Activated CD4-positive, CD25-positive, alpha-beta regulatory T cell (primary cell): ENCODE measurements around the gene MKRN2OS.

Experiments used
- DNase-seq, 4 experiments: peaks; one replicate each; lab custom pipeline; 2025; lab: John Stamatoyannopoulos, UW

The MKRN2OS gene

DNA sequence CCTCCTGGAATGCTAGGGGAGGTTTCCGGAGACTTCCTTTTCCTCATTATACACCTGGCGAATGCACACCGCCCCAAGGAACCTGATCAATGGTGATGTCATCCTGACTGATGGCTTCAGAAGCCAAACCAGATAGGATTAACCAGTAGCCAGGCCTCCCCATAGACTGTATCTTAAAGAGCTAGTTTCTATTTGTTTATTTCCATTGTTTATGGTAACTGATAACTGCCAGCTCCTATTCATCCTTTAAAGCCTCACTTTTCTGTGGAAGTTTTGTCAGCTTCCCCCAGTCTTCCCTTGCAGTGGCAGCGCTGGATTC lies at the start of gene MKRN2OS:
Gene MKRN2OS, minus strand, starts transcription at position 27 of the 319 bp plus-strand sequence. CDS start 35 bp downstream, outside the sequence.
- DNase-seq, result no peak

GRCh38 chr3:12593473-12593872 lies 48.2 kb upstream of the MKRN2OS start:
- no peak for DNase-seq

DNA sequence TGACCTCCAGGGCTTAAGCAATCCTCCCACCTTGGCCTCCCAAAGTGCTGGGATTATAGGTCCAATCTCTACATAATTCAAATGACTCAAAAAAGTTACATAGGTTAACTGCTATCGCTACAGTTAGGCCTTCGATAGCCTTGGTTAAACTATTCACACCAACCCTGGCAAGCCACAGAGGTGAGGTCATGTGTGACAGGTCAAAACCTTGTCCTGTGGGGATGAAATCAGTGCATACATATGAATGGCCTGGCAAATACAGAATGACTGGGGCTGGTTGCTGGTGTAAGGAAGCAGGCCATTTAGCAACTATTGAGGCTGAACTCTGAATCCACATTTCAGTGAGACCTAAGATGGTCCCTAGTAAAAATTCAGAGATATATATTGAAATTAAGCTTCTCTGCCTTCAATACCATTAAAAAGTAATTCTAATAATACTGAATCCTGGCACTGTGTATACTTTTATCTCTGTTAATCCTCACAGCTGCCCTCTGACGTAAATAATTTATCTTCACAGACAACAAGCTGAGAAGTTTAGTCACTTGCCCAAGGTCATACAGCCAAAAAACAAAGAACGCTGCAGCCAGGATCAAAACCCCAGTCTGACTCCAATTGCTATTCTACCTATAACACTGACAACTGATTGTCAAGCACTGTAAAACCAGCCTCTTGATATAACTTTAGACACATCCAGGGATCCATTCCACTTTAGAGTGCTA lies 46.9 kb upstream of the MKRN2OS start:
- no peak for DNase-seq

DNA sequence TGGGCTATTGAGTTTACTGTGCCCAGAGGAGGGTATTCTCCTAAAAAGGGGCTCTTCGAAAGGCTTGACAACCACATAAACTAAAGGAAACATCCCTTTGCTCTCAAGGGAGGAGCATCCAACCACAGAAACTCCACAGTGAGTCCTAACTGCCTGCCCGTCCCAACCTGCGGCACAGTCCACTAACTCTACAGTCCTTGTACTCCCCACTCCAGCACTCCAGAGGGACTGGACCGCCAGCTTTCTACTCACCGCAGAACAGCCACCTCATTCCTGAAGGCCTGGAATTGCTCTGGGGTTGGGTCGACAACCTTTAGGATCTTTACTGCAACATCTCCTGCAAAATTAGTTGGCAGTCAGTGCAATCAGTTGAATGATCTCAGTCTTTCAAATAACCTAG lies 46.2 kb upstream of the MKRN2OS start:
- no peak for DNase-seq

DNA sequence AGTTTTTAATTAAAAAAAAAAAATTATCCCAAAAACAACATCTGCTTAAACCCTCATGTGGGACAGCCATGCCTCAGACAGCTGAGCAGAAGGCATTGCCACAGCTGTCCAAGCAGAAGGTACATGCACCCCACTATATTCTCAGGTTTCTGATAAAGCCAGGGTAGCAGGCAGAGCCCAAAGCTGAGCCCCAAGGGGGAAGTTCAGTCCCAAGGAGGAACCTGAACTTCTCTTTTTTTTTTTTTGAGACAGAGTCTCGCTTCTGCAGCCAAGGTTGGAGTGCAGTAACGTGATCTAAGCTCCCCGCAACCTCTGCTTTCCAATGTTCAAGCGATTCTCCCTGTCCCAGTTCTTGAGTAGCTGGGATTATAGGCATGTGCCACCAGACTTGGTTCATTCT lies 44.8 kb upstream of the MKRN2OS start:
- no peak for DNase-seq

GRCh38 chr3:12588039-12589009 lies 43.0 kb upstream of the MKRN2OS start:
- DNase-seq, result no peak

DNA sequence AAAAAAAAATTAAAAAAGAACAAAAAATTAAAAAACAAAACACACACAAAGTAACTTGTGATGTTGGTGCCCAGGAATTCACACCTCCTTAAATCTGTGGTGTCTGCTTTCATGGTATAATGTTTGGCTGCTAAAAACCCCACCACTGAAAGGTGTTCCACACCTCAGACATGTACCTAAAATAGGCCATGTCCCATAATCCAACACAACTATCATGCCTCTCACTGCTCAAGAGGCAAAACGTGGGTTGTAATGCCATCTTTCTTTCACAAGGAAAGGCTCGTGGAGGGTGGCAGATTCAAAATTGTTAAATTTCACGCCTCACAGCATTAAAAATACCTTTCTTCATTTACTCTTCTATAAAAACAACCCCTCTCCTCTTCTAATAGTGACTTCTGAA lies 41.1 kb upstream of the MKRN2OS start:
- no peak for DNase-seq

DNA sequence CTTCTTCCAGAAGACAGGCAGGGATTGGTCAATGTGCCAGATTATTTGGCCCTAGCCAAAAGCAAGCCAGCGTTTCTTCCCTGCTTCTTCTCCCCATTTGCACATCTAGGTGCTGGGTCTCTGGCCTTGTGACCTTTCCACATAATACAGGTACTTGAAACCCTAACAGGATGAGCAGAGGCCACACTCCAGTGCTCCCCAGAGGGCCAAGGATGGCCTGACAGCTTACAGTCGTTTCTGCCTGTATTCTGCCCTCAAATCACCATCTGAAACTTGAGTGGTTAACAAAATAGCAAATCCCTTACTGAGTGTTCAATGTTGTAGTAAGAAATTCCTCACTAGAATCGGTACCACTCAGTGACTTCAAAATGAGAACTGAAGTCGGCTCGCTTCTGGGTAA lies 40.7 kb upstream of the MKRN2OS start:
- DNase-seq, result no peak

DNA sequence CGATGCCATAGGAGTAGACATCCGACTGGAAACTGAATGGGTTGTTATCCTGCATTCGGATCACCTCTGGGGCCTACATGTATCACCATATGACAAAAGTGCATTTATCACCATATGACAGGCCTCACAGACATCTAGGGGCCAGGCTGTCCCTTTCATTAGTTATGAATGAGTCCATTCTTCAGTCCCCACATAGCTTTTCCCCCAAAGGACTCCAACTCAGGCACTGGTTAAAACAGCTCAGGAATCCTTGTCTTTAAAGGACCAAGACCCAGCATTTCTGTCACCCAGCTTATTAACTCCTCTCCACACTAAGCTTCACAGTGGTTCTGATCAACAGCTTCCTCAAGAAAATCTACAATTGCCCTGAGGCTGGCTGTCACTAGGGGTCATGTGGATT lies 39.9 kb upstream of the MKRN2OS start:
- DNase-seq, result no peak

DNA sequence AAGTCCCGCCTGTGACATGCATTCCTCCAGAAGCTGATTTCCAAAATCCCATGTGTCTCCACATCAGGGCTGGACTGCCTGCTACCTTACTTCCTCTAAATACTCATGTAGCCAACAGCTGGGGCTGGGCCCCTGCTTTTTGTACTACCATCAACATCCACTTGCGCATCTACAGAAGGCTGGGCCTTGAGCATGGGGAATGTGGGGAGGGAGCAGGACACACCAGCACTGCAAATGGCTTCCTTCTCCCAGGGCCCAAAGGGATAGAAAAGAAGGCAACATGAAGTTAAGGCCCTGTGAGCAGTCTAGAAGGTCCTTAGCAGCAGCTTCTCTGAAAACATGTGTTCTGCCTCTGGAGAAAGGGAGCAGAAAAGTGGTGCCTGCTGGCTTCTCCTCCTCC lies 38.8 kb upstream of the MKRN2OS start:
- DNase-seq, result no peak

DNA sequence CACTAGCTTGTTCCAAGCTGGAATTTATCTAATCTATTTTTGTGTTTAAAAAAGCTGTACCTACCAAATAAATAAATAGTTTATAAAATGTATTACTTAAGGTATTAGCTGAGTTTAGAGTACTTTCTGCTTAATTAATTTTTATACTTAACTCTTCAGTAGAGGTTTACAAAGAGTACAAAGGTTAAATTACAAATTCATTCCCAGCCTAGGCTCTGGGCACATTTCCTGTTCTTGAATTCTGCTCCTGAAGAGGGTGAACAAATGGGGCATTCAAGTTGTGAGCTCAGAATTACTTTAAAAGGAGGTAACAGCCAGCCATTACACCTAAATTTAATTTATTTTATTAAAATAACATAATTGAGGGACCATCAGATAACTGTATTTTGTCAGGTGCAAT lies 38.0 kb upstream of the MKRN2OS start:
- DNase-seq, result no peak

- DNase-seq, result no peak
Observed at GRCh38 chr3:12582730-12583129, 37.4 kb upstream of the MKRN2OS start.

DNA sequence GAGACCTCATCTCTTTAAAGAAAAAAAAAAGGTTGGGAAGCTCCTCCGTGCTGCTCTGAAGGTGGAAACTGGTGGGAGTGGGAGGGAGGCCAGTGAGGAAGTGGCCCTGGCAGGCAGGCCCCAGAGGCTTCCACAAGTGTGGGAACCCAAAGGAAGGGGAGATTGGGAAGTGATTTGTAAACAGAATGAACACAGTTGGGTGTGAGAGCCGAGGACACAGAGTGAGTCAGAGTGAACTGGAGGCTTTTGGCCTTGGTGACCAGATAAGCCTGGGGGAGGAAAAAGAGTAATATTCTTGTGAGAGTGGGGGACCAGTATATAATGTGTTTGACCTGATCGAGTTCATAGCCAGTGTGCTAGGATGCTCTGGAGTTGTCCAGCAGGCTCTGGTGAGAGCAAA lies 34.6 kb upstream of the MKRN2OS start:
- DNase-seq, result no peak

- DNase-seq, result no peak
Observed at GRCh38 chr3:12579456-12579855, 34.2 kb upstream of the MKRN2OS start.

DNA sequence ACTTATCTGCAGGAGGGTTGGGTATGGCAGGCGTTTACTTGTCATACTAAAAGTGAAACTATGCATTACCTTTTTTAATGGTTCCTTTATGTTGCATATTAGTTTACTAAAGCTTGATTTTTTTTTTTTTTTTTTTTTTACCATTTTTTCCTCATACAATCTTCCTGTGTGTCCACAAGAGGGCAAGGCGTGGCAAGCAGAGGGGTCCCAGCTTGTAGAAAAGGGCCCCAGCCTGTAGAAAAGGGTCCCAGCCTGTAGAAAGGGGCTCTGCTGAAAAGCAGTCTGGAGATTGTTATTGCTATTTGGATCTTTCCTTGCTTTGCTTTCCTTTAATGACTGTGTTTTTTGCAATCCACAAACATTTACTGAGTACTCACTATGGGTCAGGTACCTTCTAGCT lies 33.4 kb upstream of the MKRN2OS start:
- no peak for DNase-seq

DNA sequence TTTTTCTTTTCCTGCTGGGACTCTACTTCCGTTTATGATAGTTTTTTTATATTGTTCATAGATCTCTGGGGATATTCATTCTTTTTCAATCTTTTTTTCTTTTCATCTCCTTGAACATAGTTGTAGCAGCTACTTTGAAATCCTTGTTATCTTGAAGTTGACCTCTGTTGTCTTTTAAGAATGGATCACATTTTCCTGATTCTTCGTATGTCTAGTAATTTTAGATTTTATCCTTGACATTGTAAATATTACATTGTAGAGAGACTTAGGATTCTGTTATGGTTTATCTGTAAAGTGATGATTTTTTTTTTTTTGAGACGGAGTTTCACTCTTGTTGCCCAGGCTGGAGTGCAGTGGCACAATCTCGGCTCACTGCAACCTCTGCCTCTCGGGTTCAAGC lies 32.1 kb upstream of the MKRN2OS start:
- DNase-seq, result no peak

DNA sequence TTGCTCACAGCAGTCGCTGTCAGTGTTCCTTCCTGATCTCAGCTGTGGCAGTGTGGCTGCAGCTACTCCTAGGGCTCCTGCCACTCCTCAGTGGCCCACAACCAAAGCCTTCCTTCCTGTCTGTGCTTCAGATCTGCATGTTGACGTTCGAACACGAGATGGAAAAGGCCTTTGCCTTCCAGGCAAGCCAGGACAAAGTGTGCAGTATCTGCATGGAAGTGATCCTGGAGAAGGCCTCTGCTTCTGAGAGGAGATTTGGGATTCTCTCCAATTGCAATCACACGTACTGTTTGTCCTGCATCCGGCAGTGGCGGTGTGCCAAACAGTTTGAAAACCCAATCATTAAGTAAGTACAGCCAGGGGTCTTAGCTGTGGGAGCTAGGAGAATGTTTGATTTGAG lies 29.4 kb upstream of the MKRN2OS start:
- no peak for DNase-seq

DNA sequence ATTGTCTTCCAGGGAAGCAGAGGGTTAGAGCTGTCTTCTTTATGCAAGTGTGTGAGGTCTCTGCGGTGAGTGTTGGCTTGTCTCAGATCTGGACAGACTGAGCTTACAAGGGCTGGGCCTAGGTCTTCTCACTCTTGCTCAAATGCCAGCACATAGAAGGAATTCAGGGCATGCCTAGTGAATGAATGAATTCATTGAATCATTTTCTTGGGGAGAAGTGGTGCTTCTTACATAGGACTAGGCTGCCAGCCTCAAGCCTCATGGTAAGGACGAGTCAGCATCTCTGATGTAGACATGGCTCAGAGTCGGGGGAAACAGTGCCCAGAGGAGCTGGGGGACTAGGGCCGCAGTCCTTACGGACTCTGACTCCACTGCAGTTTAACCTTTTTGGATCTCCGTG lies 28.8 kb upstream of the MKRN2OS start:
- DNase-seq, result no peak

GRCh38 chr3:12571986-12572385 lies 26.7 kb upstream of the MKRN2OS start:
- no peak for DNase-seq

GRCh38 chr3:12569836-12570235 lies 24.5 kb upstream of the MKRN2OS start:
- no peak for DNase-seq

DNA sequence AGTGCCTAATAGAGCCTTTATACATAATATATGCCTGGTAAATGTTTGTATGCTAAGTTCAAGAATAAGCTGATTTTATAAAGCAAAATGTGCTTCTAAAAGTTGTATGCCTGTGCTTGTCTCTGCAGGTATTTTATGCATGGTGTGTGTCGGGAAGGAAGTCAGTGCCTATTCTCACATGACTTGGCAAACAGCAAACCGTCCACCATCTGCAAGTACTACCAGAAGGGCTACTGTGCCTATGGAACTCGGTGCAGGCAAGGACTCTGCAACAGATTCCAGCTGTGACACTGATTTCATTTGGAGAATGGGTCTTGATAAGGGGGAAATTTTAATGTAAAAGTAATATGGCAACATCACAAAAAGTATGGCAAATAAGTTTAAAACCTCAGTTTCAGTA lies 23.4 kb upstream of the MKRN2OS start:
- DNase-seq, result no peak

GRCh38 chr3:12566976-12567375 lies 21.7 kb upstream of the MKRN2OS start:
- no peak for DNase-seq

DNA sequence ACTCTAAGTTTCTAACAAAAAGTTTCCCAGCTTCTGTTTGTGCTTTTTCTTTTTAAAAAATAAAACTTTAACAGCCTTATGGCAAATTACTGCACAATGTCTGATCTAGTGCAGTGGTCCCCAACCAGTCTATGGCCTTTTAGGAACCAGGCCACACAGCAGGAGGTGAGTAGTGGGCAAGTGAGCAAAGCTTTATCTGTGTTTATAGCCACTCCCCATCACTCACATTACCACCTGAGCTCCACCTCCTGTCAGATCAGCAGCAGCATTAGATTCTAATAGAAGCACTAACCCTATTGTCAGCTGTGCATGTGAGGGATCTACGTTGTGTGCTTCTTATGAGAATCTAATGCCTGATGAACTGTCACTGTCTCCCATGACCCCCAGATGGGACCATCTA lies 17.2 kb upstream of the MKRN2OS start:
- DNase-seq, result no peak
